Stimulated activated naive CD8-positive, alpha-beta T cell treated with anti-CD3 and anti-CD28 coated beads, Interleukin-15, amount 100 ng/mL, for 72 hours (primary cell): ENCODE measurements around the gene GLS2.

Source experiments
- ATAC-seq: fragments of 150-1000 bp; cut with Tn5 transposase; 2 replicates; pipeline ENCODE4 v1.10.0; 2021; ENCODE audit warnings: mild to moderate bottlenecking, moderate library complexity
- DNase-seq, 2 donors: peaks; one replicate each; pipeline ENCODE4 v3.0.0; 2021 to 2022
- H3K27ac Mint-ChIP-seq, 2 donors: one replicate each; pipeline ENCODE4 v1.8.0; 2022; ENCODE audit warnings: mild to moderate bottlenecking in 2 of 2, mixed read lengths in 2 of 2, moderate library complexity in 2 of 2
- H3K27me3 Mint-ChIP-seq: one replicate; pipeline ENCODE4 v1.8.0; 2022; ENCODE audit warnings: mixed read lengths
- H3K4me1 Mint-ChIP-seq: one replicate; pipeline ENCODE4 v1.8.0; 2022; ENCODE audit warnings: mild to moderate bottlenecking, mixed read lengths
- H3K4me3 Mint-ChIP-seq, 2 donors: one replicate each; pipeline ENCODE4 v1.8.0; 2022; ENCODE audit warnings: mild to moderate bottlenecking in 2 of 2, mixed read lengths in 2 of 2, moderate library complexity in 1 of 2
- H3K9me3 Mint-ChIP-seq, 2 donors: one replicate each; pipeline ENCODE4 v1.8.0; 2022; ENCODE audit warnings: mixed read lengths in 2 of 2

Gene GLS2

GRCh38 chr12:56431288-56431687 lies 56.7 kb downstream of the GLS2 start:
- DNase-seq (no peak), ATAC-seq (no peak)
- no peaks in the 10 kb centered on the region for H3K4me1 Mint-ChIP-seq
- H3K27ac Mint-ChIP-seq, result peak overlapping the region in 1 of 2 donors; percentile 54
- H3K9me3 Mint-ChIP-seq, result no peaks in the 10 kb centered on the region
- no peaks in the 10 kb centered on the region for H3K27me3 Mint-ChIP-seq
- H3K4me3 Mint-ChIP-seq, result no peak overlapping the region

GRCh38 chr12:56425940-56426438 lies 62.0 kb downstream of the GLS2 start:
- ATAC-seq, result no peak

DNA sequence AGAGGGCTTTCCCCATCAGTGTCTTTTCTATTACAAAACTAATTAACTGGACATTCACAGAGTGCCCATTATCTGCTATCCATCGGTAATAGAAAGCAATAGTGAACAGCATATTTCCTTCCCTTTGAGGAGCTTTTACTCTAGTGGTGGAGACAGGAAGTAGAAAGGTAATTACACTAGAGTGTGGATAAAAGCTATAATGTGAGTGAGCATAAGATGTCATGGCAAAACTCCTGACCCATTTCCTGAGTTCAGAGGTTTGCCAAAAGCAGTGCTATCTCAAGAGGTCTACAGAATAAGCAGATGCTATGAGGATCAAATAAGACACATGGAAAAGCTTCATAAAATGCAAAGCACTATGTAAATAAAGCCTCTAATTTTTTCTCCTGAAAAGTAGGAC lies 62.8 kb downstream of the GLS2 start:
- Mint-ChIP-seq H3K4me3 (no peak overlapping the region), H3K9me3 (no peaks in the 10 kb centered on the region), H3K27me3 (no peaks in the 10 kb centered on the region), H3K27ac (peak overlapping the region in 1 of 2 donors; percentile 66), H3K4me1 (peaks cover 8% of the 10 kb centered on the region)
- ATAC-seq (no peak), DNase-seq (no peak)

More at GRCh38 chr12:56425940-56426438, 62.0 kb downstream of the GLS2 start:
- H3K9me3 Mint-ChIP-seq, result no peaks in the 10 kb centered on the region
- no peak for DNase-seq
- H3K4me1 Mint-ChIP-seq, result peaks cover 8% of the 10 kb centered on the region
- no peak overlapping the region for H3K27ac Mint-ChIP-seq
- H3K27me3 Mint-ChIP-seq, result no peaks in the 10 kb centered on the region
- H3K4me3 Mint-ChIP-seq, result no peak overlapping the region
